NCI-H2107 treated with DMSO at 0.1 percent for 48 hours (cell line): Measurements from ENCODE around the gene INPP1.
"Not testable (repeated sequence)": the region's sequence is repeated elsewhere in the genome, so short reads cannot be mapped to it uniquely, and the experiment has no call there.

Experiments used
- DNase-seq: peaks from one replicate; lab custom pipeline; 2025; ENCODE audit not compliant: unreplicated experiment; lab: John Stamatoyannopoulos, UW

The INPP1 gene

GRCh38 chr2:190343536-190344275 is at the start of gene INPP1:
INPP1 (plus strand) TSS chr2:190343589; CDS start chr2:190360103, 16,514 bp downstream.
- no peak for DNase-seq

GRCh38 chr2:190297880-190298279 is 45.5 kb upstream of the INPP1 start:
- DNase-seq: not testable (repeated sequence)

- DNase-seq: no peak
Observed at GRCh38 chr2:190301032-190301431, 42.4 kb upstream of the INPP1 start.

GRCh38 chr2:190302052-190302451 is 41.3 kb upstream of the INPP1 start:
- DNase-seq: no peak

GRCh38 chr2:190303647-190304046 is 39.7 kb upstream of the INPP1 start:
- DNase-seq: no peak

GRCh38 chr2:190304404-190304803 is 39.0 kb upstream of the INPP1 start:
- no peak for DNase-seq

GRCh38 chr2:190308031-190308430 is 35.4 kb upstream of the INPP1 start:
- no peak for DNase-seq

GRCh38 chr2:190311893-190312634 is 31.3 kb upstream of the INPP1 start:
- DNase-seq: no peak

GRCh38 chr2:190312635-190313025 is 30.8 kb upstream of the INPP1 start:
- not testable (repeated sequence) for DNase-seq

- no peak for DNase-seq
Observed at GRCh38 chr2:190313880-190314279, 29.5 kb upstream of the INPP1 start.

GRCh38 chr2:190315273-190315672 is 28.1 kb upstream of the INPP1 start:
- no peak for DNase-seq

- no peak for DNase-seq
Observed at GRCh38 chr2:190318514-190318913, 24.9 kb upstream of the INPP1 start.

- DNase-seq: no peak
Observed at GRCh38 chr2:190318931-190319554, 24.3 kb upstream of the INPP1 start.

GRCh38 chr2:190319555-190320498 is 23.6 kb upstream of the INPP1 start, which contains the start of gene HIBCH:
HIBCH (minus strand) TSS chr2:190319826; CDS start chr2:190319750, 76 bp downstream.
- DNase-seq: peak; percentile 95

- no peak for DNase-seq
Observed at GRCh38 chr2:190320696-190321095, 22.7 kb upstream of the INPP1 start.

- no peak for DNase-seq
Observed at GRCh38 chr2:190323406-190323805, 20.0 kb upstream of the INPP1 start.

GRCh38 chr2:190325588-190325987 is 17.8 kb upstream of the INPP1 start:
- no peak for DNase-seq

- no peak for DNase-seq
Observed at GRCh38 chr2:190327867-190328572, 15.4 kb upstream of the INPP1 start.

- no peak for DNase-seq
Observed at GRCh38 chr2:190328573-190329147, 14.7 kb upstream of the INPP1 start.

- no peak for DNase-seq
Observed at GRCh38 chr2:190333395-190333794, 10.0 kb upstream of the INPP1 start.
